Loucy (cell line): ENCODE measurements around the gene HMGXB4.

ENCODE experiments used
- H2AFZ ChIP-seq: fragments of 200-600 bp; sonication (generic); 2 replicates; pipeline ENCODE4 v1.6.0; 2016; ENCODE audit warnings: antibody characterized with exemption, mild to moderate bottlenecking, low read length, moderate library complexity
- H3F3A ChIP-seq: fragments of 200-600 bp; 2 replicates; pipeline ENCODE4 v1.6.0; 2016; ENCODE audit warnings: antibody characterized with exemption, low read depth, mild to moderate bottlenecking
- H3K27me3 ChIP-seq: fragments of 200-600 bp; sonication (generic); 2 replicates; pipeline ENCODE4 v1.6.1; 2014; ENCODE audit warnings: low read length, mild to moderate bottlenecking; ENCODE audit not compliant: insufficient read depth, poor library complexity, severe bottlenecking
- H3K36me3 ChIP-seq: fragments of 200-600 bp; sonication (generic); 2 replicates; pipeline ENCODE4 v1.6.1; 2016; ENCODE audit warnings: low read length; ENCODE audit not compliant: insufficient read depth
- H3K4me1 ChIP-seq: fragments of 200-600 bp; sonication (generic); 2 replicates; pipeline ENCODE4 v1.5.1; 2014; ENCODE audit warnings: low read length, mild to moderate bottlenecking; ENCODE audit not compliant: insufficient read depth, poor library complexity, severe bottlenecking
- H3K4me2 ChIP-seq: fragments of 200-600 bp; sonication (generic); 2 replicates; pipeline ENCODE4 v1.6.0; 2014; ENCODE audit warnings: antibody characterized with exemption, low read length, low read depth, mild to moderate bottlenecking; ENCODE audit not compliant: poor library complexity, severe bottlenecking
- H3K4me3 ChIP-seq: fragments of 200-600 bp; sonication (generic); 2 replicates; pipeline ENCODE4 v1.5.1; 2014; ENCODE audit warnings: low read length, mild to moderate bottlenecking, mixed read lengths; ENCODE audit not compliant: poor library complexity, severe bottlenecking
- H3K79me2 ChIP-seq: fragments of 200-600 bp; sonication (generic); 2 replicates; pipeline ENCODE4 v1.6.1; 2014; ENCODE audit warnings: low read length; ENCODE audit not compliant: insufficient read depth
- H3K9ac ChIP-seq: fragments of 200-600 bp; sonication (generic); 2 replicates; pipeline ENCODE4 v1.6.0; 2014; ENCODE audit warnings: mild to moderate bottlenecking, low read depth, low read length, moderate library complexity; ENCODE audit not compliant: poor library complexity, severe bottlenecking
- H3K9me2 ChIP-seq: fragments of 200-600 bp; sonication (generic); replicated peaks from 2 replicates; pipeline ENCODE4 v1.6.1; 2016; ENCODE audit warnings: low read depth, low read length, mixed read lengths
- H3K9me3 ChIP-seq: fragments of 200-600 bp; sonication (generic); 2 replicates; pipeline ENCODE4 v1.6.1; 2014; ENCODE audit warnings: mild to moderate bottlenecking, antibody characterized with exemption, low read length, low read depth; ENCODE audit not compliant: insufficient read depth
- H4K20me1 ChIP-seq: fragments of 200-600 bp; sonication (generic); 2 replicates; pipeline ENCODE4 v1.6.0; 2014; ENCODE audit warnings: antibody characterized with exemption, low read length, mild to moderate bottlenecking; ENCODE audit not compliant: insufficient read depth, poor library complexity, severe bottlenecking
- EZH2phosphoT487 ChIP-seq: fragments of 200-600 bp; IDR thresholded peaks from 2 replicates; pipeline ENCODE4 v1.6.1; 2018; ENCODE audit warnings: antibody characterized with exemption, mild to moderate bottlenecking, moderate library complexity, borderline replicate concordance
- TF ChIP-seq, protein P1 (sequence below): fragments of 200-600 bp; sonication (generic); conservative IDR thresholded peaks from 2 replicates; pipeline ENCODE4 v1.5.1; 2014; ENCODE audit warnings: mild to moderate bottlenecking, antibody characterized with exemption, low read length

HMGXB4 gene

DNA sequence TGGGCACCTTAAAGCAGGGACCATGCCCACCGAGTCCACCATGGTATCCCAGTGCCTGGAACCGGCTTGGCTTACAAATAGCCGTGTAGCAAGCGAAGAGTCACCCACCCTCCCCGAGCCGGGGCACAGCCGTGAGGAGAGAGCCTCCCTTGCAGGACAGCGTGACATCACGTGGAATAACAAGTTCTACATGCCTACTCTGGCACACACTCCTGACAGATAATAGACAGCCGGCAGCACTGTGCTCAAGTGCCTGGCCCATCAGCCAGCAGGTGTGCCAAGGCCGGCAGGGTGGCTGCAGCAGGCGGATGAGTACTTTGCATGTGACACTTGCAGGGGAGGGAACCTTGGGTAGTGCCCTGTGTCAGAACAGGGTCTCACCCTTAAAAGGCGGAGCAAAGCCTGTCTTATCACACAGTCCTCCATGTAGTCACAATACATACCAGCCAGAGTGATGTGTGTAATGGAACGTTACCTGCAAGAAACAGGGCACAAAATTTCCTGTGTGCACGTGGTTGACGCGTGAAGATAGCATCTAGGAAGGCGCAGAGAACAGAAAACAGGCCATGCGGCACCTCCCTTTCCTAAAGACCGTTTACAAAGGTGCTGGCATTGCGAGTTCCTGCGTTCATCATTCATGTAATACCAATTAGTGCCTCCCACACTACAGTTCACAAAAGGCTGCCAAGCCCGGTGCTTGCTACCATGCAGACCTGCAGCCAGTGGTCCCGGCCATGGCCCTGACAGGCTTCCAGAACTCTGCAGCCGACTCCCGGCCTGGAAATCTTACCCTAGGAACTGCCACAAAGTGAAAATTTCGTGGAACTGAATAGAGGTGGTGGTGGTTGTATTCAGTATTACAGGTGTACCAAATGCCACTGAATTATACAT lies 58.8 kb downstream of the HMGXB4 start:
- Histone ChIP-seq H3K9me2 (no peaks in the 10 kb centered on the region), H3K4me1 (peaks cover 8% of the 10 kb centered on the region), H3F3A (no peaks in the 10 kb centered on the region), H3K4me3 (no peak overlapping the region), H3K79me2 (no peaks in the 10 kb centered on the region), H3K9ac (no peak overlapping the region), H3K27me3 (no peaks in the 10 kb centered on the region), H3K9me3 (no peaks in the 10 kb centered on the region), H3K36me3 (peaks cover 9% of the 10 kb centered on the region; the same call in 1 of the 2 replicates), H2AFZ (no peak overlapping the region), H3K4me2 (no peak overlapping the region), H4K20me1 (no peaks in the 10 kb centered on the region)
- TF ChIP-seq, protein P1, sequence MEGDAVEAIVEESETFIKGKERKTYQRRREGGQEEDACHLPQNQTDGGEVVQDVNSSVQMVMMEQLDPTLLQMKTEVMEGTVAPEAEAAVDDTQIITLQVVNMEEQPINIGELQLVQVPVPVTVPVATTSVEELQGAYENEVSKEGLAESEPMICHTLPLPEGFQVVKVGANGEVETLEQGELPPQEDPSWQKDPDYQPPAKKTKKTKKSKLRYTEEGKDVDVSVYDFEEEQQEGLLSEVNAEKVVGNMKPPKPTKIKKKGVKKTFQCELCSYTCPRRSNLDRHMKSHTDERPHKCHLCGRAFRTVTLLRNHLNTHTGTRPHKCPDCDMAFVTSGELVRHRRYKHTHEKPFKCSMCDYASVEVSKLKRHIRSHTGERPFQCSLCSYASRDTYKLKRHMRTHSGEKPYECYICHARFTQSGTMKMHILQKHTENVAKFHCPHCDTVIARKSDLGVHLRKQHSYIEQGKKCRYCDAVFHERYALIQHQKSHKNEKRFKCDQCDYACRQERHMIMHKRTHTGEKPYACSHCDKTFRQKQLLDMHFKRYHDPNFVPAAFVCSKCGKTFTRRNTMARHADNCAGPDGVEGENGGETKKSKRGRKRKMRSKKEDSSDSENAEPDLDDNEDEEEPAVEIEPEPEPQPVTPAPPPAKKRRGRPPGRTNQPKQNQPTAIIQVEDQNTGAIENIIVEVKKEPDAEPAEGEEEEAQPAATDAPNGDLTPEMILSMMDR = no peak
- TF ChIP-seq EZH2phosphoT487 = no peak

DNA sequence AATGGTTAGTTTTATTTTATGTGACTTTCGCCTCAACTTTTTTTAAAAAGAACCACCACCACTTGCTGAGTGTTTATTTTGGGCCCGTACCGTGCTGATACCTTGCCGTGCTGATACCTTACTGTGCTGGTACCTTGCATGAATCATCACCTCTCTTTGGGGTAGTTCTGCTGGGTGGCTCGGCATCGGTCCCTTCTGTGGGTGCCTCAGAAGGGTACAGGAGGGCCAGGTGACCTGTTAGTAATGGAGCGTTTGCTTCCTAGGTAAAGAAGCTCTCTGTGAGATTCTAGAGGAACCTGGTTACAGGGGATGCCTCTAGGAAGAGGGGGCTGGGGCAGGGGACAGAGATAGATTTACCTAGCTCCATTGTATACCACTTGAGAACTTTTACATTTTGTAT lies 59.5 kb downstream of the HMGXB4 start:
- H3K9me3 ChIP-seq = no peaks in the 10 kb centered on the region
- no peaks in the 10 kb centered on the region for H3F3A ChIP-seq
- no peaks in the 10 kb centered on the region for H3K79me2 ChIP-seq
- no peak overlapping the region for H3K4me3 ChIP-seq
- H3K36me3 ChIP-seq = peaks cover 12% of the 10 kb centered on the region; the same call in 1 of the 2 replicates
- H3K9me2 ChIP-seq = no peaks in the 10 kb centered on the region
- H3K9ac ChIP-seq = no peak overlapping the region
- H4K20me1 ChIP-seq = no peaks in the 10 kb centered on the region
- H3K4me1 ChIP-seq = peaks cover 8% of the 10 kb centered on the region
- no peak for TF ChIP-seq EZH2phosphoT487
- TF ChIP-seq, protein P1 = no peak
- H2AFZ ChIP-seq = no peak overlapping the region
- no peaks in the 10 kb centered on the region for H3K27me3 ChIP-seq
- H3K4me2 ChIP-seq = no peak overlapping the region

DNA sequence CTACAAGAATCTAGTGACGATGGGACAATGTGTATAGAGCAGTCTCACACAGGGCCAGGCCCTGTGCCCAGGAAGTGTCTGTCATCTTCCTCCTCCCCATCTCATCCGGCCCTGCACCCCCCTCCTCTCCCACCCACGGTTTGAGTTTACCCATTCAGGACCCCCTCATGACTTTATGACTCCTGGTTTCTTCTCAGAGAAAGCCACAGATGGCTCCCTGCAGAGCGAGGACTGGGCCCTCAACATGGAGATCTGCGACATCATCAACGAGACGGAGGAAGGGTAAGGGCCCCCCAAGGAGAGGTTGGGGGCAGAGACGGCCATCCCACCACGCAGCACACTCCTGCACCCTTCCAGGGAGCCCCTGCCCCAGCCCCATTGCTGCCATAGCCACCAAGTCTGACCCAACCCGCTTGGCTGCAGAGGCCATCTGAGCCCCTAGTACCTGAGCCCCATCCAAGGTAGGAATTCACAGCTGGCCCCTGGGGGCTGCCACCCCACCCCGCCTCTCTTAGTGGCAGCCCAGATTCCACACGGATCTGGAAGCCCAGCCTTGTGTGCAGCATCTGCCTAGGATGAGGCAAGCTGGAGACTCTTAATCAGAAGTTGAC lies 60.5 kb downstream of the HMGXB4 start:
- Histone ChIP-seq H3K36me3 (peaks cover 22% of the 10 kb centered on the region; the same call in 1 of the 2 replicates), H2AFZ (no peak overlapping the region), H3K4me3 (no peak overlapping the region), H3K4me2 (no peak overlapping the region), H3K9me2 (no peaks in the 10 kb centered on the region), H3K27me3 (no peaks in the 10 kb centered on the region), H4K20me1 (no peaks in the 10 kb centered on the region), H3F3A (no peaks in the 10 kb centered on the region), H3K9ac (no peak overlapping the region), H3K9me3 (no peaks in the 10 kb centered on the region), H3K79me2 (no peaks in the 10 kb centered on the region), H3K4me1 (peaks cover under 1% of the 10 kb centered on the region)
- TF ChIP-seq, protein P1 = no peak
- no peak for TF ChIP-seq EZH2phosphoT487
